ENCODE data around the gene CDT1.

CDT1 gene

DNA sequence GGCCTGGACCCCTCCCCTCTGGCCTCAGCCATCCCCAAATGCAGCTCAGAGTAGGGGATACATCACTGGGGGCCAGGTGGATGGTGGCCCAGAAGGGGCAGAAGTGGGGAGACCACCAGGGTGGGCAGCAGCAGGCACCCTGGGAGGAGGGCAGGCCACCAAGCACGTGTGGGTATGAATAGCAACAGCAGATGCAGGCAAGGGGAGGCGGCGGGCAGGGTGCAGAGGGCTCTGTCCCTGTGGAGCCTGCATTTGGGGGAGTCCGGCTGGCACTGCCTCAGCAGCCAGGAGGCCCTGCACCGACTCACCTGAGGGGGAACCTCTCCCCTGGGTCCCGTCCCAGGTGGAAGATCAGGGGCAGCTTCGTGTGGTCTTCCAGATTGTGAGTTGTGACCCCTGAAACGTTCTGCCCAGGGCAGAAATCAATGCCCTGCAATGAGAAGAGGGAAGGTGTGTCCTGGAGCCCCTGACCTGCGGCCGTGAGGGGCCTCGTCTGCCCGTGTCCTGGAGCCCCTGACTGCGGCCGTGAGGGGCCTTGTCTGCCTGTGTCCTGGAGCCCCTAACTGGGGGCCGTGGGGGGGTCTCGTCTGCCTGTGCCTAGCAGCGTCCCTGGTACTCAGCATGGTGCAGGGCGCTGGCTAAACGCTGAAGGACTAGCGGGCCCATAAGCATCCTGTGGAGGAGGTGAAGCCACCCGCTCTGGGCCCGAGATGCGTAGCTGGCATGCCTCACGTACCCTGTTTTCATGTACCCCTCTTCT lies 18.9 kb downstream of the CDT1 start:
- no peak for TF ChIP-seq CTCF (IDR thresholded peaks at IDR 0.05)

- TF ChIP-seq CTCF (IDR thresholded peaks at IDR 0.05): no peak
These were observed 20.9 kb downstream of the CDT1 start for GRCh38 chr16:88824256-88825077.

DNA sequence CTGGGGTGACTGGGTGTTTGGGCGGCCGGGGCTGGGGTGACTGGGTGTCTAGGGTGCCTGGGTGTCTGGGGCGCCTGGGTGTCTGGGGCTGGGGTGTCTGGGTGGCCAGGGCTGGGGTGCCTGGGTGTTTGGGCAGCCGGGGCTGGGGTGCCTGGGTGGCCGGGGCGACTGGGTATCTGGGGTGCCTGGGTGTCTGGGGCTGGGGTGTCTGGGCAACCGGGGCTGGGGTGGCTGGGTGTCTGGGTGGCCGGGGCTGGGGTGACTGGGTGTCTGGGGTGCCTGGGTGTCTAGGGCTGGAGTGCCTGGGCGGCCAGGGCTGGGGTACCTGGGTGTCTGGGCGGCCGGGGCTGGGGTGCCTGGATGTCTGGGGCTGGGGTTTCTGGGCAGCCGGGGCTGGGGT lies 21.6 kb downstream of the CDT1 start:
- TF ChIP-seq CTCF (IDR thresholded peaks at IDR 0.05): no peak

DNA sequence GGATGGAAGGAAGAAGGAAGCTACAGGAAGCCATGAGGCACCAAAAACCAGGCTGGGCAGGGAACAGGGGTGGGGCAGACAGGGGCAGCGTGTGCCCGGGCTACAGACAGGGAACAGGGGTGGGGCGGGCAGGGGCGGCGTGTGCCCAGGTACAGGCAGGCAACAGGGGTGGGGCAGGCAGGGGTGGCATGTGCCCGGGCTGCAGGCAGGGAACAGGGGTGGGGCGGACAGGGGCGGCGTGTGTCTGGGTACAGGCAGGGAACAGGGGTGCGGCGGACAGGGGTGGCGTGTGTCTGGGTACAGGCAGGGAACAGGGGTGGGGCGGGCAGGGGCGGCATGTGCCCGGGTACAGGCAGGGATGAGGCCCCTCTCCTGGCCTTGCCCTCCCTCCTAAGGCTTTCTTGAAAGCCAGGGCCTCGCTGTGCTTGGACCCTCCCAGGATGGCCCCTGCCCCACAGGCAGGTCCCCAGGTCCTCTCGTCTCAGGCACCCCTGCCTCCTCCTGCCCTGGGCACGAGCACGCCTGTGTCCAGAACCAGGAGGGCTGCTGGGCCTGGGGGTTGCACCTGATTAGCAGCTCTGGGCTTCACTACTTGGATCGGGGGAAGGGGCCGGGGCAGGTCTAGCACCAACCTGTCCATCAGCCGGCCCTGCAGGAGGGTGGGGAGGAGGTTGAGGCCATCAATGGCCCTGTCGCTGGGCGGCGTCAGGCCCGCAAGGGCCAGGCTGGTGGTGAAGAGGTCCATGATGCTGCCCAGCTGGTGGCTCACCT lies 22.7 kb downstream of the CDT1 start:
- no peak for TF ChIP-seq CTCF (IDR thresholded peaks at IDR 0.05)

DNA sequence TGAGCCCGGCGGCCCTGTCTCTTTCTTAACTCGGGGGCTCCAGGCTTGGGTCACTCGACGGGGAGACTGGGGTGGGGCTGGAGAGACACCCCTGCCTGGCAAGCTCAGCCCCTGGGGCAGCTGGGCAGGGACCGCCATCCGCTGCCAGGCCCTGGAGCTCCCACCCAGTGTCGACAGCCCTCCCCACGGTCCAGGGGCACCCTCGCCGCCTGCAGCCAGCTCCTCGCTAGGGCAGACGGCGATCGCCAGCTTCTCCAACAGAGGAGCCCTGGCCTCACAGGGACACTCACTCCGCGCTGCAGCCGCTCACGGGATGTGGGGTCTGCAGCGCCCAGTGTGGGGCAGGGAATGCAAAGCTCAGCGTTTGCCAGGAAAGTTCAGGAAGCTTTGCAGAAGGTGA lies 24.1 kb downstream of the CDT1 start:
- TF ChIP-seq CTCF (IDR thresholded peaks at IDR 0.05): no peak

DNA sequence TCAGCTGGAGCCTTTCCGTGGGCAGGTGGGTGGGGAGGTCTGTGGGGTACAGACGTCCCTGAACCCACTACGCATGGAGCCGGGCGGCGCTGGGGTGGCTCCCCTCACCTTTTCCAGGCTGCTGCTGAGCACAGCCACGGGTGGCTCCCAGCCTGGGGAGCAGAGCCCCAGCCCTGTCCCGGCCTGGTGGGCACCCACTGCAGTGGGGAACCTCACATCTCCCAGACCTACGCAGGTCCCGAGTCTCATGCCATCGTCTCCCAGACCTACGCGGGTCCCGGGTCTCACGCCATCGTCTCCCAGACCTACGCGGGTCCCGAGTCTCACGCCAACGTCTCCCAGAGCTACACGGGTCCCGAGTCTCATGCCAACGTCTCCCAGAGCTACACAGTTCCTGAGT lies 25.1 kb downstream of the CDT1 start:
- TF ChIP-seq CTCF (IDR thresholded peaks at IDR 0.05): no peak

GRCh38 chr16:88830258-88830657 lies 26.7 kb downstream of the CDT1 start:
- no peak for TF ChIP-seq CTCF (IDR thresholded peaks at IDR 0.05)
